ENCODE measurements around the gene RPUSD4.

Gene RPUSD4

DNA sequence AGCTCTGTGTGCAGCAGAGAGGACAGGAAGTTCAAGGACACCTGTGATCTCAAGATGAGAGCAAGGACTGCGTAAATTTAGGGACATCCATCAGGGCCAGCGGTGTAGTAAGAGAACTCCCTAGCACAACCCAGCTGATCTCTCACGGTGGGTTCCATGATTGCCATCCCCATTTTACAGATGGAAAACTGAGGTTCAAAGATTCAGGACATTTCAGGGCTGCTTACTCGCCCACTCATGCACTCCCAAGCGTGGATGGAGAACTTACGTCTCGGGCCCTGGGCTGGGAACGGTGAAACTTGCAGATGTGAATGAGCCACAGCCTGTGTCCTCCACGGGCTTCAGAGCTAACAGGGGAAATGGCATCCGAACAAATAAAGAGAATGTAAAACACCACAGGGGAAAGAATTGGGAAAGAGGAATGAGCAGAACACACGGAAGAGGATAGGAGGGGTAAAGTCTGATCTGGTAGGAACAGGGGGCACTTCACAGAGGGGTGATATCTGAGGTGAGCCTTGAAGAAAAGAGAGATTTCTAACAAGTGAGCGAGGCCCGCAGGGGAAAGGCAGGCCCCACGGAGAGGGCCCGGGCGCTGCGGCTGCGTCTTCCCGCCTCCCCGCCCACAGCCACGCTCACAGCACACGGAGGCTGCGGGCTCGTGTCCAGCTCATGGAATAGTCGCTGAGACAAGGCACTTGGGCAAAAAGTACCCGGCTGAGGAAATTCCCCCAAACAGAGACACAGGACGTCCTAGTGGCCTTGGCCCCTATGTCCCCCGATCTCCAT lies 55.9 kb downstream of the RPUSD4 start:
- DNase-seq, result no peak

GRCh38 chr11:126154691-126155090 lies 56.8 kb downstream of the RPUSD4 start:
- DNase-seq, result no peak

DNA sequence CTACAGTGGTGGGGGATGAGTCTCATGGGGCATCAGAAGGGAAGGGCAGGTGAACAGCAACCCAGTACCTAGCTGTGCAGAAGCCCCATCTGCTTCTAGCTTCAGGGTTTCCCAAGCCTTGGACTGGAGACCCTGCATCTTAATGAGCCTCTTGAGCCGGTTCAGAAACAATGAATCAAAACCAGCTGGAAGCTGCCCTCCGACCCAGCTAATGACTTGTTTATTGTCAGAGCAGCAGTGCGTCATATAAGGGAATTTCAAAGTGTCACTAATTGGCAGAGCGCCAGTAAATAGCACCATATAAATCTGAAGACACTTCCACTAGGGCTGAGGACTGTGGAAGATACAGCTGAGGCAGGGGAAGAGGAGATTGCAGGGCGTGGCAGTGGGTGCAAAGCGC lies 57.5 kb downstream of the RPUSD4 start:
- no peak for DNase-seq

DNA sequence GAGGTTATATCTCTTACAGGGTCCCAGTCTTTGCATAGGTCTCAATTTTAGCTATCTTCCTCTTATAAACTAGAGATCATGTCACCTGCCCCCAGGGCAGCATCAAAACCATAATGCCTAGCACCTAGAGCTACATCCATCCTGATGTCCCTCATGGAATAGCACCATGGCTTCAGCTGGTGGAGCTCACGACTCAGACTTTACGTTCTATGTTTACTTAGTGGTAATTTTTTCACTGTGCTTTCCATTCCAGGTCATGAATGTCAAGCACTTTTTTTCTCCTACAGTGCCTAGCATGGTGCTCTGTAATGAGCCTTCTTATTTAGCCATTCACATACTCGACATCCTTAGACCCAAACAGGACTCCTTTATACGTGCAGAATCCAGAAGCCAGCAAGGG lies 58.4 kb downstream of the RPUSD4 start:
- no peak for DNase-seq

DNA sequence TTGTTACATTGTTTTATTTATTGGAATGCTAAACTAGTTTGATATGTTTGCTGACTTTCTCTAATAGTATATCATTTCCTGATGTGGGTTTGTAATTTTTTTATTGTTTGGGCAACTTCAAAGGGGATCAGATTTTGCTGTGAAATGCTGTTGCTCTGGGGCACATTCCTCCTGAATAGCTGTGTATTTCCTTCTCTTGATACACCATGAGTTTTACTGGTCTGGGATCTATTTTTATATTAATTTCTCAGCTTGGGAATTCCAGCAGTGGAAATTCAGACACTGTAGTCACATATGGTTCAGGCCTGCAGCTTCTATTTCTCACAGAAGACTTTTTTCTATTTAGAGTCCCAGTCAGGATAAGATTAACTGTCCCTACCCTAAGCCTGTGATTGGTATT lies 58.9 kb downstream of the RPUSD4 start:
- DNase-seq, result no peak

DNA sequence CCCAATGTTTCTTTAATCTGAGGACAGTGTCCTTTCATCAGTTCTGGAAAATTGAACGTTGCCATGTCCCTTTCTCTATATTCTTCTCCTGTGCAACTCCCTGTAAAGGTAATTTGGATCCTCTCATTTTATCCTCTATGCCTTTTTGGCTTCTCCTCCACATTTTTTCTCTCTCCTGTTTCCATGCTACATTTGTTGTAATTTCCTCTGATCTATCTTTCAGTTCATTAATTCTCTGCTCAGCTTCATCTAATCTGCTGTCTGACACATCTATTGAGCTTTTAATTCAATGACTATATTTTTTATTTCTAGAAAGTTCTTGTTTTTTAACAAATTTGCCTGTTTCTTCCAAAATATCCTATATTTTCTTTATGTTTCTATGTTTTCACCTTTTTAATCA lies 59.3 kb downstream of the RPUSD4 start:
- DNase-seq, result no peak

Measured in NCI-H2227 treated with DMSO at 0.1 percent for 48 hours (cell line).